HG02759 (cell line): ENCODE results near the gene ATG7.

ENCODE experiments used
- ATAC-seq: cut with Tn5 transposase; IDR thresholded peaks from one replicate; pipeline ENCODE4 v1.9.1; 2021; ENCODE audit warnings: mild to moderate bottlenecking, moderate library complexity; ENCODE audit not compliant: unreplicated experiment

The ATG7 gene

GRCh38 chr3:11546657-11547302 lies 274.6 kb downstream of the ATG7 start:
- no peak for ATAC-seq

GRCh38 chr3:11547498-11547897 lies 275.3 kb downstream of the ATG7 start:
- ATAC-seq: no peak

GRCh38 chr3:11548721-11549131 lies 276.5 kb downstream of the ATG7 start:
- ATAC-seq: no peak

GRCh38 chr3:11549580-11550140 lies 277.5 kb downstream of the ATG7 start:
- no peak for ATAC-seq

- no peak for ATAC-seq
Observed at GRCh38 chr3:11551036-11551435, 278.8 kb downstream of the ATG7 start.

GRCh38 chr3:11552289-11553264 lies 280.4 kb downstream of the ATG7 start:
- ATAC-seq: no peak

- no peak for ATAC-seq
Observed at GRCh38 chr3:11553436-11554235, 281.4 kb downstream of the ATG7 start.

GRCh38 chr3:11554236-11554610 lies 282.0 kb downstream of the ATG7 start:
- ATAC-seq: no peak

- no peak for ATAC-seq
Observed at GRCh38 chr3:11554666-11555065, 282.5 kb downstream of the ATG7 start.

GRCh38 chr3:11555211-11555782 lies 283.1 kb downstream of the ATG7 start:
- ATAC-seq: no peak

- no peak for ATAC-seq
Observed at GRCh38 chr3:11555881-11556633, 283.9 kb downstream of the ATG7 start.

GRCh38 chr3:11556851-11557644 lies 284.9 kb downstream of the ATG7 start:
- ATAC-seq: no peak

GRCh38 chr3:11558002-11558401 lies 285.8 kb downstream of the ATG7 start:
- ATAC-seq: no peak

- ATAC-seq: no peak
Observed at GRCh38 chr3:11558411-11558903, 286.3 kb downstream of the ATG7 start.

- ATAC-seq: no peak
Observed at GRCh38 chr3:11558918-11559815, 287.0 kb downstream of the ATG7 start.

- no peak for ATAC-seq
Observed at GRCh38 chr3:11559816-11560633, 287.8 kb downstream of the ATG7 start.

- no peak for ATAC-seq
Observed at GRCh38 chr3:11560746-11561145, 288.5 kb downstream of the ATG7 start.
